ENCODE results near the gene DLEU7.

DLEU7 gene

GRCh38 chr13:50788551-50789210 lies 54.8 kb downstream of the DLEU7 start:
- DNase-seq, result no peak

- no peak for DNase-seq
Measured at GRCh38 chr13:50787316-50788195, 55.9 kb downstream of the DLEU7 start.

GRCh38 chr13:50783717-50784290 lies 59.7 kb downstream of the DLEU7 start:
- no peak for DNase-seq

GRCh38 chr13:50783066-50783465 lies 60.4 kb downstream of the DLEU7 start:
- DNase-seq, result no peak

GRCh38 chr13:50780201-50781015 lies 63.1 kb downstream of the DLEU7 start:
- DNase-seq, result no peak

- no peak for DNase-seq
Measured at GRCh38 chr13:50779443-50780200, 63.9 kb downstream of the DLEU7 start.

All from stimulated activated CD4-positive, alpha-beta T cell treated with anti-CD3 and anti-CD28 coated beads, Interleukin-4, amount 100 ng/mL, for 4 hours (primary cell).